Psoas muscle (tissue), 8 donors: Measurements from ENCODE around the gene FAM25G. TPM values are rescaled to one million over a fixed set of nuclear protein-coding genes. Genes with fewer than 3 reads are reported as not detected.

ENCODE experiments used
- ATAC-seq, 4 donors: fragments of 200-7000 bp; cut with Tn5 transposase; one replicate each; pipeline ENCODE4 v1.9.1; 2020; ENCODE audit warnings: moderate library complexity in 3 of 4, mild to moderate bottlenecking in 2 of 4
- DNase-seq, 2 donors: peaks; one replicate each; pipeline ENCODE4 v3.0.0-alpha.2; 2020
- H3K27ac ChIP-seq: fragments of 200-600 bp; one replicate; pipeline ENCODE4 v1.8.0; 2022
- H3K27me3 ChIP-seq, 3 donors: fragments of 200-600 bp in 1 of 3; one replicate each; pipeline versions ENCODE4 v1.6.1 to v1.8.0; 2013 to 2022; ENCODE audit warnings: low read length in 2 of 3, mild to moderate bottlenecking in 2 of 3, moderate library complexity in 1 of 3; ENCODE audit not compliant: insufficient read depth in 3 of 3
- H3K36me3 ChIP-seq, 2 donors: fragments of 200-600 bp in 1 of 2; one replicate each; pipeline versions ENCODE4 v1.6.1 to v1.8.0; 2013 to 2022; ENCODE audit warnings: low read depth in 1 of 2, mild to moderate bottlenecking in 1 of 2, moderate library complexity in 1 of 2; ENCODE audit not compliant: insufficient read depth in 1 of 2
- H3K4me1 ChIP-seq: fragments of 200-600 bp; one replicate; pipeline ENCODE4 v1.8.0; 2022
- H3K4me3 ChIP-seq: fragments of 200-600 bp; one replicate; pipeline ENCODE4 v1.8.0; 2022; ENCODE audit warnings: mild to moderate bottlenecking
- H3K9me3 ChIP-seq: fragments of 200-600 bp; one replicate; pipeline ENCODE4 v1.8.0; 2022
- CTCF ChIP-seq: fragments of 200-600 bp; IDR thresholded peaks from one replicate; pipeline ENCODE4 v1.8.0; 2022; ENCODE audit warnings: antibody characterized with exemption
- WGBS, 3 donors: extraction: QIAGEN DNeasy Blood & Tissue Kit; methylation state at CpG; one replicate each; pipeline versions ENCODE4 v1.1.6 to v1.1.7; 2013; 5-methylcytosine and 5-hydroxymethylcytosine counted together
- intact Hi-C, 2 donors: fragments of 100-400 bp; cut with DNase I; formaldehyde crosslinking; loops; one replicate each; pipeline versions ENCODE4 v1.11.0 to v1.14.2; 2022
- polyA plus RNA-seq, 3 donors: library from polyadenylated mRNA; stranded (reverse); fragments of 200-250 nt; gene quantifications; one replicate each; pipeline ENCODE4 v1.2.3, GENCODE V29; 2013
- total RNA-seq, 4 donors: library from RNA; stranded (reverse); fragmentation: NEBNext Ultra II Directional in 2 of 4; extraction: Animal tissue kit (Norgen Biotek cat#: 25700) in 2 of 4; gene quantifications; one replicate each; pipeline versions ENCODE4 v1.2.1 to v1.2.4, GENCODE V29; 2021 to 2023
- donor health status: healthy with polysubstance abuse.
- donor health status: DM: no; HTN: no; CAD: no; lungs with moderate emphysema.
- donor health status: Bipolar disorder and iron deficiency.
- donor health status: healthy.
- donor health status: DM: yes; HTN: yes; CAD: no.
- donor health status: DM: no; HTN: no; CAD: no.
- donor health status: DM: no; HTN: no; CAD: no.
- donor health status: DM: yes; HTN: yes; CAD: no.

The FAM25G gene
- total and polyA plus RNA-seq, 7 donors = not detected

GRCh38 chr10:47451273-47451997, 40.1 kb downstream of the FAM25G start:
- Histone ChIP-seq H3K27ac (no peak overlapping the region), H3K4me1 (no peaks in the 10 kb centered on the region), H3K36me3 (no peaks in the 10 kb centered on the region), H3K27me3 (peaks cover 0 to 2% (median 0%) of the 10 kb centered on the region in 3 donors), H3K9me3 (no peaks in the 10 kb centered on the region), H3K4me3 (no peak overlapping the region)
- no peak for ATAC-seq
- no peak for TF ChIP-seq CTCF
- 88 to 91% (median 91%) methylated on average over 13 of the region's 13 CpGs for WGBS, 3 donors
- intact Hi-C loops = no loop called here
- DNase-seq = no peak

- Histone ChIP-seq H3K4me1 (no peaks in the 10 kb centered on the region), H3K36me3 (no peaks in the 10 kb centered on the region), H3K27me3 (peaks cover 0 to 2% (median 0%) of the 10 kb centered on the region in 3 donors), H3K4me3 (no peak overlapping the region), H3K9me3 (no peaks in the 10 kb centered on the region), H3K27ac (no peak overlapping the region)
- DNase-seq = no peak
- no peak for ATAC-seq
- no peak for TF ChIP-seq CTCF
- WGBS, 3 donors = 42 to 76% (median 59%) methylated on average over 2 of the region's 2 CpGs
- intact Hi-C loops = no loop called here
These were observed 41.1 kb downstream of the FAM25G start for GRCh38 chr10:47450442-47450841.

- no peaks in the 10 kb centered on the region for H3K36me3 ChIP-seq
- TF ChIP-seq CTCF = no peak
- H3K27me3 ChIP-seq = peaks cover 0 to 2% (median 0%) of the 10 kb centered on the region in 3 donors
- no peaks in the 10 kb centered on the region for H3K9me3 ChIP-seq
- no peaks in the 10 kb centered on the region for H3K4me1 ChIP-seq
- ATAC-seq (no peak), DNase-seq (no peak)
- no peak overlapping the region for H3K27ac ChIP-seq
- WGBS, 3 donors = 44 to 57% (median 45%) methylated on average over 10 of the region's 10 CpGs
- no peak overlapping the region for H3K4me3 ChIP-seq
- intact Hi-C loops = no loop called here
These were observed 41.5 kb downstream of the FAM25G start for GRCh38 chr10:47449979-47450378.

GRCh38 chr10:47449102-47449978, 42.2 kb downstream of the FAM25G start:
- TF ChIP-seq CTCF = no peak
- Histone ChIP-seq H3K27me3 (peaks cover 0 to 2% (median 0%) of the 10 kb centered on the region in 3 donors), H3K4me1 (no peaks in the 10 kb centered on the region), H3K36me3 (no peaks in the 10 kb centered on the region), H3K27ac (no peak overlapping the region), H3K9me3 (no peaks in the 10 kb centered on the region), H3K4me3 (no peak overlapping the region)
- no peak for ATAC-seq
- intact Hi-C loops = no loop called here
- DNase-seq = no peak
- WGBS, 3 donors = 49 to 54% (median 50%) methylated on average over 9 of the region's 9 CpGs
